ENCODE measurements around the gene KIFBP.
"Not testable (repeated sequence)": the region's sequence is repeated elsewhere in the genome, so short reads cannot be mapped to it uniquely, and the experiment has no call there.

The KIFBP gene

GRCh38 chr10:68957284-68957615 lies 31.4 kb upstream of the KIFBP start:
- TF ChIP-seq CTCF (IDR thresholded peaks at IDR 0.05): no peak
- TF ChIP-seq ZFX (IDR thresholded peaks at IDR 0.05; ENCODE audit: borderline replicate concordance): no peak
- peak overlapping the region; percentile 89 for H3K27ac ChIP-seq

- H3K27ac ChIP-seq: peak overlapping the region; percentile 89
- no peak for TF ChIP-seq ZFX (IDR thresholded peaks at IDR 0.05; ENCODE audit: borderline replicate concordance)
- no peak for TF ChIP-seq CTCF (IDR thresholded peaks at IDR 0.05)
Observed at GRCh38 chr10:68957654-68958053, 30.9 kb upstream of the KIFBP start.

DNA sequence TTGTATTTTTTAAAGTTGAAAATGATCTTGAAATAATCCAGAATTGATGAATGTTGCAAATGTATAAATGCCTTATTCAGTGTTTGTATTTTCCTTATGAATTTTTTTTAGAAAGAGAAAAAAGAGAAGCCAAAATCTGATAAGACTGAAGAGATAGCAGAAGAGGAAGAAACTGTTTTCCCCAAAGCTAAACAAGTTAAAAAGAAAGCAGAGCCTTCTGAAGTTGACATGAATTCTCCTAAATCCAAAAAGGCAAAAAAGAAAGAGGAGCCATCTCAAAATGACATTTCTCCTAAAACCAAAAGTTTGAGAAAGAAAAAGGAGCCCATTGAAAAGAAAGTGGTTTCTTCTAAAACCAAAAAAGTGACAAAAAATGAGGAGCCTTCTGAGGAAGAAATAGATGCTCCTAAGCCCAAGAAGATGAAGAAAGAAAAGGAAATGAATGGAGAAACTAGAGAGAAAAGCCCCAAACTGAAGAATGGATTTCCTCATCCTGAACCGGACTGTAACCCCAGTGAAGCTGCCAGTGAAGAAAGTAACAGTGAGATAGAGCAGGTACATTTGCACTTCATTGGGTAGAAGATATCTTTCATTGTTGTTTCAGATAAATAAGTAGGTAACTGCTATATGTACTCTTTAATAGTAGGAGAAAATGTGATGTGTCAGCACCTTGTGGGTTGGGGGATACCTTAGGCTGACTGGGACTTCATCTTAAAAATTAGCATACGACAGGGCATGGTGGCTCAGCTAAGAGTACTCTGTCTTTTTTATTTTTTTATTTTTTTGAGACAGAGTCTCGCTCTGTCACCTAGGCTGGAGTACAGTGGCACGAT lies 28.7 kb upstream of the KIFBP start:
- TF ChIP-seq ZFX (IDR thresholded peaks at IDR 0.05; ENCODE audit: borderline replicate concordance) (no peak), CTCF (IDR thresholded peaks at IDR 0.05) (no peak)
- H3K27ac ChIP-seq: no peak overlapping the region

GRCh38 chr10:68963151-68963550 lies 25.5 kb upstream of the KIFBP start:
- TF ChIP-seq ZFX (IDR thresholded peaks at IDR 0.05; ENCODE audit: borderline replicate concordance): no peak
- no peak for TF ChIP-seq CTCF (IDR thresholded peaks at IDR 0.05)
- no peak overlapping the region for H3K27ac ChIP-seq

GRCh38 chr10:68973975-68974374 lies 14.6 kb upstream of the KIFBP start:
- TF ChIP-seq CTCF (IDR thresholded peaks at IDR 0.05): no peak
- no peak for TF ChIP-seq ZFX (IDR thresholded peaks at IDR 0.05; ENCODE audit: borderline replicate concordance)
- no peak overlapping the region for H3K27ac ChIP-seq

- not testable (repeated sequence) for H3K27ac ChIP-seq
Observed at GRCh38 chr10:68975936-68976473, 12.6 kb upstream of the KIFBP start.

DNA sequence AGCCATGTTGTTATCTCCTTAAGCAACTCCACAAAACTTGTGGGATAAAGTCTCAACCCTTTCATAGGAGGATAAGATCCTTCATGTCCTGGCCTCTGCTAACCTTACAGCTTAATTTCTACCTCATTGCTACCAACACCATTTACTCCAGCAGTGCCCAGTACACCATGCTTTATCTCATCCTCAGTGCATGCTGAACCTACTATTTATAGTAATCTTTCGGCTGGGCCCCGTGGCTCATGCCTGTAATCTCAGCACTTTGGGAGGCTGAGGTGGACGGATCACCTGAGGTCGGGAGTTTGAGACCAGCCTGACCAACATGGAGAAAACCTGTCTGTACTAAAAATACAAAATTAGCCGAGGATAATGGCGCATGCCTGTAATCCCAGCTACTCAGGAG lies 8.9 kb upstream of the KIFBP start:
- not testable (repeated sequence) for H3K27ac ChIP-seq

DNA sequence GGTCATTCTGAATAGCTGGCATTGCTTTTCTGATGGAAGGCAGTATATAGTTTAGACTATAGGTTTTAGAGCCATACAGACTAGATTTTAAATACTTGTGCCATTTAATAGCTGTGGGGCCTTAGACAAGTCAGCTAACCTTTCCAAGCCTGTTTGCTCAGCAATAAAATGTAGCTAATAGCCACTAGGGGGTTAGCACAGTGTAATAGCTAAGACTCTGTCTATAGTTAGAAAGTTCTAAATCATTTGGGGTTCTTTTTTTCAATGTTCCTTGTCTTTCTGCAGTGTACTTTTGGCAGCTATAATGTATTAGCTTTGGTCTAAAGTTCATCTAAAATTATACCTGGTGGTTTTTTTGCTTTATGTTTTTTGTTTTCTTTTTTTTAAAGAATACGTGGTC lies 7.5 kb upstream of the KIFBP start:
- no peak overlapping the region for H3K27ac ChIP-seq
- TF ChIP-seq CTCF (IDR thresholded peaks at IDR 0.05): peak; percentile 26
- no peak for TF ChIP-seq ZFX (IDR thresholded peaks at IDR 0.05; ENCODE audit: borderline replicate concordance)

All from 22Rv1 (cell line).